IgD-negative memory B cell (primary cell): ENCODE data around the gene DHPS. TPM values are rescaled to one million over a fixed set of nuclear protein-coding genes. Genes with fewer than 3 reads are reported as not detected.

ENCODE experiments used
- H3K27ac Mint-ChIP-seq, 3 donors: one replicate each; pipeline ENCODE4 v1.8.0; 2020 to 2022; ENCODE audit warnings: mild to moderate bottlenecking in 3 of 3, mixed read lengths in 3 of 3, moderate library complexity in 1 of 3
- H3K27me3 Mint-ChIP-seq: one replicate; pipeline ENCODE4 v1.8.0; 2021; ENCODE audit warnings: mixed read lengths
- H3K36me3 Mint-ChIP-seq: one replicate; pipeline ENCODE4 v1.8.0; 2020; ENCODE audit warnings: mild to moderate bottlenecking, mixed read lengths
- H3K4me1 Mint-ChIP-seq, 3 donors: one replicate each; pipeline ENCODE4 v1.8.0; 2020 to 2022; ENCODE audit warnings: mixed read lengths in 3 of 3, mild to moderate bottlenecking in 1 of 3
- H3K4me3 Mint-ChIP-seq, 4 donors: one replicate each; pipeline ENCODE4 v1.8.0; 2020 to 2022; ENCODE audit warnings: mild to moderate bottlenecking in 4 of 4, mixed read lengths in 4 of 4, moderate library complexity in 3 of 4
- H3K9me3 Mint-ChIP-seq, 3 donors: one replicate each; pipeline ENCODE4 v1.8.0; 2020 to 2021; ENCODE audit warnings: mixed read lengths in 3 of 3, mild to moderate bottlenecking in 1 of 3
- polyA plus RNA-seq: library from polyadenylated mRNA; unstranded; fragments of 300-500 nt; fragmentation: Illumina TruSeq; gene quantifications from one replicate; pipeline ENCODE4 v1.2.3, GENCODE V29; 2021

Gene DHPS
- polyA plus RNA-seq, 1 donor from 2014 or later: 111 TPM

DNA sequence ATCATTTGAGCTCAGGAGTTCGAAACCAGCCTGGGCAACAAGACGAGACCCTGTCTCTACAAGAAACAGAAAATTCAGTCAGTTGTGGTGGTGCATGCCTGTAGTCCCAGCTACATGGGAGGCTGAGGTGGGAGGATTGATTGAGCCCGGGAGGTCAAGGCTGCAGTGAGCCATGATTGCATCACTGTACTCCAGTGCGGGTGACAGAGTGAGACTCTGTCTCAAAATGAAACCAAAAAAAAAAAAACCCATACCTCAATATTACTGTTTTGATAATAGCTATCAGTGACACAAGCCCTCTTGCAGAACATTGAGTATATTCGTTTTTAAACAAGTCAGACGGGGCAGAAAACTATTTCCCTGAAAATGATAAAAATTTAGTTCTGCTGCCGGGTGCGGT is 54.7 kb downstream of the DHPS start:
- Mint-ChIP-seq H3K27ac (peak overlapping the region in 1 of 3 donors; percentile 76), H3K4me3 (no peak overlapping the region), H3K27me3 (no peaks in the 10 kb centered on the region), H3K9me3 (peaks cover 0 to 15% (median 2%) of the 10 kb centered on the region in 3 donors), H3K4me1 (peaks cover 0 to 1% (median 0%) of the 10 kb centered on the region in 3 donors), H3K36me3 (peaks cover 14% of the 10 kb centered on the region)

Other genes starting within 250 kb of the DHPS start
- gene ZNF443, start 240.9 kb downstream of the DHPS start, polyA plus RNA-seq: 2.4 TPM
- gene ZNF709, start 197.1 kb downstream of the DHPS start, polyA plus RNA-seq: 2.6 TPM
- gene ZNF564, start 130.4 kb downstream of the DHPS start, polyA plus RNA-seq: 16.2 TPM
- 6.7 TPM for gene ZNF490, start 71.1 kb downstream of the DHPS start, polyA plus RNA-seq
- 13.3 TPM for gene ZNF791, start 71.0 kb downstream of the DHPS start, polyA plus RNA-seq
- 99.6 TPM for gene MAN2B1, start 15.1 kb downstream of the DHPS start, polyA plus RNA-seq
- 18.4 TPM for gene WDR83, start 15.1 kb downstream of the DHPS start, polyA plus RNA-seq
- gene GNG14, start 6.1 kb upstream of the DHPS start, polyA plus RNA-seq: not detected
- gene FBXW9, start 14.8 kb upstream of the DHPS start, polyA plus RNA-seq: 5.1 TPM
- gene TNPO2, start 42.1 kb upstream of the DHPS start, polyA plus RNA-seq: 4.2 TPM
- gene TRIR, start 52.8 kb upstream of the DHPS start, polyA plus RNA-seq: 299 TPM
- 64.2 TPM for gene GET3, start 55.6 kb upstream of the DHPS start, polyA plus RNA-seq
- not detected for gene BEST2, start 69.9 kb upstream of the DHPS start, polyA plus RNA-seq
- 6.6 TPM for gene HOOK2, start 93.7 kb upstream of the DHPS start, polyA plus RNA-seq
- 955 TPM for gene JUNB, start 109.6 kb upstream of the DHPS start, polyA plus RNA-seq
- gene PRDX2, start 119.9 kb upstream of the DHPS start, polyA plus RNA-seq: 195 TPM
- 6.4 TPM for gene THSD8, start 120.2 kb upstream of the DHPS start, polyA plus RNA-seq
- gene RNASEH2A, start 124.7 kb upstream of the DHPS start, polyA plus RNA-seq: 27.4 TPM
- gene RTBDN, start 152.7 kb upstream of the DHPS start, polyA plus RNA-seq: not detected
- gene MAST1, start 156.6 kb upstream of the DHPS start, polyA plus RNA-seq: 1.2 TPM
- gene DNASE2, start 199.6 kb upstream of the DHPS start, polyA plus RNA-seq: 49.6 TPM
- not detected for gene KLF1, start 205.3 kb upstream of the DHPS start, polyA plus RNA-seq
- gene GCDH, start 209.3 kb upstream of the DHPS start, polyA plus RNA-seq: 13.5 TPM
- not detected for gene SYCE2, start 237.4 kb upstream of the DHPS start, polyA plus RNA-seq